ENCODE data around the gene PRPF19.
A peak's percentile ranks its signal among the peaks of the same experiment; 100 is the strongest.

The PRPF19 gene

DNA sequence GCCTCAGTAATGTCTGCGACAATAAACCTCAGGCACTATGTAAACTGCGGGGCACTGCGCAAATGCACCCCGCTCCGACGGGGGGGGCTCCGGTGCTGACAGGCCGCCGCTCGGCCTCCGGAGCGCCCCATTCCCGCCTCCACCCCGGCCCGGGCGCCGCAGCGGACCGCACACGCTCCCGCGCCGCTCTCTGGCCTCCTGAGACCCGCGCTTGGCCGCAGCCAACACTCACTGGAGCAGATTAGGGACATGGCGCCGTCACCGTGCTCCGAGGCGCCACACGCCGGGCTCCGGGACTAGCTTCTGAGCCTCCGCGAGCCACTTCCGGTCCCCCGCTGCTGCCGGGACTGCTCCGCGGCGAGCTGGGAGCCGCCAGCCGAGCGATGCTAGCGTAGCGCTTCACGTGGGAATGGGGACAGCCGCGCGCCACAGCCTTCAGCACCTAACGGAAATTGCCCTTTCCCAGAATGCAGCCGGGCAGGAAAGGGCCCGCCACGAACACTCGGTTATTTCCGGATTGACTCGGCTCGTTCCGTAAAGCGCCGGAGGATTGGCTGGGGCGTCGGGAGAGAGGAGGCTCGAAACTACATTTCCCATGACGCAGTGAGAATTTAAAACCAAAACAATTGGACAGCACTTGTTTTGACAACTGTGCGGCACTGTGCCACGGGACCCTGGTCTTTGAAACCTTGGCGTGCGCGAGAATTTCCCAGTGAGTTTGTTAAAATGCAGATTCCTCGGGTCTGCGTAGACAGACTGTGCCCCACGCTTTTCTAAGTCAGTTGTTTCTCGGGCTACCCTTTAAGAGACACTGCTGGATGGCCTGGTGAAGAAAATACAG, at the start of gene PRPF19:
Gene PRPF19 (minus strand): TSS at position 454 of the 841 bp plus-strand sequence. CDS start 203 bp downstream, at position 251.
- peaks cover 29% of the 10 kb centered on the region for H3K36me3 ChIP-seq (ENCODE audit: insufficient read depth, low read length)
- H3K4me1 ChIP-seq (ENCODE audit: insufficient read depth, low read length), result peaks cover 26% of the 10 kb centered on the region
- no peaks in the 10 kb centered on the region for H3K27me3 ChIP-seq (ENCODE audit: control insufficient read depth in 1 of 2, insufficient read depth in 2 of 2, low read length in 2 of 2)
- peak within 1 kb of the TSS; percentile 79 for H3K9ac ChIP-seq (ENCODE audit: low read length)
- peak within 1 kb of the TSS; percentile 98 for H3K27ac ChIP-seq (ENCODE audit: low read depth, low read length)
- H3K4me3 ChIP-seq (ENCODE audit: low read depth in 1 of 2, low read length in 2 of 2), result peak within 1 kb of the TSS; percentile 84 to 94
- no peaks in the 10 kb centered on the region for H3K9me3 ChIP-seq (ENCODE audit: low read length)

DNA sequence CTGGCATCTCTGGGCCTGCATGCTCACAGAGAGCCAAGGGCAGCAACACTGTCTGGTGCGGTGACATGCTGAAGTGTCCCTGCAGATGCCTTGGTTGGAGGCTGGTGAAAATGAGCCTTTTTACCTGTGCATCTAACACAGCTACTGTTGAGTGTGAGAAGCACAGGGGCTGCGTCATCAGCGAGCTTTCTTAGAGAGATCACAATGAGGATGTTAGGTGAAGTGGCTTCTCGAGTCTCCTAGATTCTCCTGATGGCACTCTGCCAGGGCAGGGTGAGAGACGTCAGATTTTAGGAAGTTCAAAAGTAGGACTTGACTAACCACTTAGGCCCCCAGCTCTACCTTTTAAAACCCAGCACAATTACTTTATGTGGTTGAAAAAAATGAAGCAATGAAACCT, 49.2 kb upstream of the PRPF19 start:
- no peak overlapping the region for H3K4me3 ChIP-seq (ENCODE audit: low read depth in 1 of 2, low read length in 2 of 2)
- no peak overlapping the region for H3K9ac ChIP-seq (ENCODE audit: low read length)
- H3K9me3 ChIP-seq (ENCODE audit: low read length), result no peaks in the 10 kb centered on the region
- H3K27me3 ChIP-seq (ENCODE audit: control insufficient read depth in 1 of 2, insufficient read depth in 2 of 2, low read length in 2 of 2), result no peaks in the 10 kb centered on the region
- H3K36me3 ChIP-seq (ENCODE audit: insufficient read depth, low read length), result no peaks in the 10 kb centered on the region
- no peak overlapping the region for H3K27ac ChIP-seq (ENCODE audit: low read depth, low read length)
- peaks cover 6% of the 10 kb centered on the region for H3K4me1 ChIP-seq (ENCODE audit: insufficient read depth, low read length)

DNA sequence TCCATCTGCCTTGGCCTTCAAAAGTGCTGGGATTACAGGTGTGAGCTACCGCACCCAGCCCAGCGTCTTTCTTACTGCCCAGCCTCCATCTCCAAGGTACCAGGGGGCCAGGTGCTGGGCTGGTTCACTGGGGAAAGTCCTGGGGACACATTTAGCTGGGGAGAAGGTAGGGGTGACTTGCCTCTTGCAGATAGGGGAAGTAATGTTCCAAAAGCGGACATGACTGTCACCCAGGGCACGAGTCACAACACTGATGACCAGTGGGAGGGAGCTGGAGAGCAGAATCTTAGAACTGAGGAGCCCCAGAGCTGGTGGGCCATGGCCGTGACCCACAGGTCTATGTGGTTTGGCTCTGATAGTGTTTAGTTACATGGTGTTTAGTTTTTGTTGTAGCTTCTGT, 48.0 kb upstream of the PRPF19 start:
- Histone ChIP-seq H3K9ac (ENCODE audit: low read length) (no peak overlapping the region), H3K4me1 (ENCODE audit: insufficient read depth, low read length) (peaks cover 13% of the 10 kb centered on the region), H3K27me3 (ENCODE audit: control insufficient read depth in 1 of 2, insufficient read depth in 2 of 2, low read length in 2 of 2) (no peaks in the 10 kb centered on the region), H3K36me3 (ENCODE audit: insufficient read depth, low read length) (no peaks in the 10 kb centered on the region), H3K27ac (ENCODE audit: low read depth, low read length) (no peak overlapping the region), H3K9me3 (ENCODE audit: low read length) (no peaks in the 10 kb centered on the region), H3K4me3 (ENCODE audit: low read depth in 1 of 2, low read length in 2 of 2) (no peak overlapping the region)

DNA sequence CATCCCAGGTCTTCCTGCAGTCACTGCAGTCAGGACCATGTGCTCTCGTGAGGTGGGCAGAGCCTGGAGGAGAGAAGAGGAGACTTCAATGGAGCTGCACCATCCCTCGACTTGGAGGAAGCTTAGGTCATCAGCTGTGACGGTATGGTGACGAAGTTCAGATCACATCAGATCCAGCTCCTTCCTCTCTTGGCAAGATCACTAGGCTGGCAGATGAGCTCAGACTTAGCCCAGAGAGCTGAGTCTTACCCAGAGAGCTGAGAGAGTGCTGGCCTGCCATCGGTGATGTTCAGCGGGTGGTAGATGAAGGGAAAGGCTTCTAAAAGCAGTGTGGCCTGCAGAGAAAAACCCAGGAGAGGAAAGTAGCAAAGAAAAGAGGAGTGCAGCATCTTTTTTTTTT, 47.4 kb upstream of the PRPF19 start:
- no peak overlapping the region for H3K27ac ChIP-seq (ENCODE audit: low read depth, low read length)

DNA sequence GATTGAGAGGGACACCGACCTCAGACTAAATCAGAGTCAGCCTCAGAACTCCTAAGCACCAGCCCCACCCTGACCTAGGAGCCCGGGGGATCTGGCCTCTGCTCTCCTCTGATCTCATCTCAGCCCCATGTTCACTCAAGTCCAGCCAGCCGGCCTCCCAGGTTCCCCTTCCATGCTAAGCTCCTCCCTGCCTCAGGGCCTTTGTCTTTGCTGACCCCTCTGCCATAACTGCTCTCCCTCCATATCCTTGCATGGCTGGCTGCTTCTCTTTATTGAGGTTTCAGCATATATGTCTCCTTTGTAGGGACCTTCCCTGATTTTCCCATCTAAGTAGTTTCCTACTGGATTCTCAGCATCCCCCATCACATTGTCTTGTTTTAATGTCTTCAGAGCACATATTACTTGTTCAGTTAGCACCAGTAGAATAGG, 46.4 kb upstream of the PRPF19 start:
- Histone ChIP-seq H3K36me3 (ENCODE audit: insufficient read depth, low read length) (no peaks in the 10 kb centered on the region), H3K27me3 (ENCODE audit: control insufficient read depth in 1 of 2, insufficient read depth in 2 of 2, low read length in 2 of 2) (no peaks in the 10 kb centered on the region), H3K27ac (ENCODE audit: low read depth, low read length) (peak overlapping the region; percentile 59), H3K4me3 (ENCODE audit: low read depth in 1 of 2, low read length in 2 of 2) (peak overlapping the region; percentile 62 to 80), H3K9me3 (ENCODE audit: low read length) (no peaks in the 10 kb centered on the region), H3K4me1 (ENCODE audit: insufficient read depth, low read length) (peaks cover 18% of the 10 kb centered on the region), H3K9ac (ENCODE audit: low read length) (peak overlapping the region; percentile 60)

More for the DNA sequence above, 47.4 kb upstream of the PRPF19 start:
- no peaks in the 10 kb centered on the region for H3K36me3 ChIP-seq (ENCODE audit: insufficient read depth, low read length)
- peaks cover 14% of the 10 kb centered on the region for H3K4me1 ChIP-seq (ENCODE audit: insufficient read depth, low read length)
- no peak overlapping the region for H3K9ac ChIP-seq (ENCODE audit: low read length)
- H3K9me3 ChIP-seq (ENCODE audit: low read length), result no peaks in the 10 kb centered on the region
- no peaks in the 10 kb centered on the region for H3K27me3 ChIP-seq (ENCODE audit: control insufficient read depth in 1 of 2, insufficient read depth in 2 of 2, low read length in 2 of 2)
- H3K4me3 ChIP-seq (ENCODE audit: low read depth in 1 of 2, low read length in 2 of 2), result no peak overlapping the region

DNA sequence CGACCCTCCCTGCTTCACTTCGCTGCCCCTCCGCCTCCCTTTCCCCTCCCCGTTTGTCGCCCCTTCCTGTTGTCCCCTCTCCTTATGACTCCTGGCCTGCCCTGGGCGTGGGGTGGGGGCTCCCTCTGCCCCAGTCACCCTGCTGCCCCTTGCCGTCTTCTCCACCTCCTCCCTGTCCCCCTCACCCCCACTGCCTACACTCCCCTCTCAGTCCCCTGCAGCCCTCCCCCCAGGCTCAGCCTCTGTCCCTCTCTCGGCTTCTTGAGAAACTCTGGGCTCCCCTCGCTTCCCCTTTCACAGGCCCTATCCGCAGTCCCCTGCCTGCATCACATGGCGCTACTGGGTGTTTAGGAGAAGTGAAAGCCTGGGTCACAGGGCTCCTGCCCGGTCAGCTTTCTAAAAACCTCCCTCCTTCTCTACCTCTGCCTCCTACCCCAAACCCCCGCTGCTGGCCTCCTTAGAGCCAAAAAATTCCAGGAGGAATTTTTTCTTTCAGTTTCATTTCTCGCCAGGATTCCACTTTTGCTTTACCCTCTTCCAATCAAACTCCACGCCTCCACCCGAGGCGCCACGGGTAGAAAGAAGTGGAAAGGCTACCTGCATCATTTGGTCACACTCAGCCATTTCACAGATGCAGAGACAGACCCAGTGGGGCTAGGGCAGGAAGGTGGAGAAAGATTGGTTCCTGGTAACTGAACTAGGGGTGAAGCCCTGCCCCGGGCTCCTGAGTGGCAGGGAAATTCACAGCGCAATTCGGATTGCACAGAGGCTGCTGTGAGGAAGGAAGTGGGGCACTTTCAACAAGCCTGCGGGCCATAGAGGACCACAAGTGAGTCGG, 45.7 kb upstream of the PRPF19 start, which contains the start of gene SLC15A3:
Gene SLC15A3 (minus strand): TSS at position 273 of the 838 bp plus-strand sequence. CDS start 625 bp downstream, outside the sequence.
- Histone ChIP-seq H3K27ac (ENCODE audit: low read depth, low read length) (peak within 1 kb of the TSS; percentile 59), H3K36me3 (ENCODE audit: insufficient read depth, low read length) (no peaks in the 10 kb centered on the region), H3K4me1 (ENCODE audit: insufficient read depth, low read length) (peaks cover 22% of the 10 kb centered on the region), H3K9me3 (ENCODE audit: low read length) (no peaks in the 10 kb centered on the region), H3K4me3 (ENCODE audit: low read depth in 1 of 2, low read length in 2 of 2) (peak within 1 kb of the TSS; percentile 64 to 80), H3K9ac (ENCODE audit: low read length) (peak within 1 kb of the TSS; percentile 60), H3K27me3 (ENCODE audit: control insufficient read depth in 1 of 2, insufficient read depth in 2 of 2, low read length in 2 of 2) (no peaks in the 10 kb centered on the region)

DNA sequence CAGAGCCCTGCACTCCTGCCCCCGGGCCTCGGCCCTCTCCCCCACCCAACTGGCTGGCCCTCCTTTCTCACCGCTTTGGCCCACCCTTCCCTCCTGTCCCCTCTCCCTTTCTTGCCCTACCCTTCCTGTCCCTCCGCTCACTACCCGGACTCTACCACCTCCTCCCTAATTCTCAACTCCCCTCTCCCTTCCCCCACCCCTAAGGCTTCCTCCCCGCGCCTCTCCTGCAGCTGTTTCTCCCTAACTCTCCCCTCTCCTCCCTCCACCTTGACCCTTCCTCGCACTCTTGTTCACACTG, 45.2 kb upstream of the PRPF19 start:
- H3K4me3 ChIP-seq (ENCODE audit: low read depth in 1 of 2, low read length in 2 of 2), result peak overlapping the region; percentile 47 to 80
- H3K27me3 ChIP-seq (ENCODE audit: control insufficient read depth in 1 of 2, insufficient read depth in 2 of 2, low read length in 2 of 2), result no peaks in the 10 kb centered on the region
- peak overlapping the region; percentile 60 for H3K9ac ChIP-seq (ENCODE audit: low read length)
- peaks cover 2% of the 10 kb centered on the region for H3K36me3 ChIP-seq (ENCODE audit: insufficient read depth, low read length)
- peaks cover 22% of the 10 kb centered on the region for H3K4me1 ChIP-seq (ENCODE audit: insufficient read depth, low read length)
- H3K27ac ChIP-seq (ENCODE audit: low read depth, low read length), result peak overlapping the region; percentile 59
- no peaks in the 10 kb centered on the region for H3K9me3 ChIP-seq (ENCODE audit: low read length)

DNA sequence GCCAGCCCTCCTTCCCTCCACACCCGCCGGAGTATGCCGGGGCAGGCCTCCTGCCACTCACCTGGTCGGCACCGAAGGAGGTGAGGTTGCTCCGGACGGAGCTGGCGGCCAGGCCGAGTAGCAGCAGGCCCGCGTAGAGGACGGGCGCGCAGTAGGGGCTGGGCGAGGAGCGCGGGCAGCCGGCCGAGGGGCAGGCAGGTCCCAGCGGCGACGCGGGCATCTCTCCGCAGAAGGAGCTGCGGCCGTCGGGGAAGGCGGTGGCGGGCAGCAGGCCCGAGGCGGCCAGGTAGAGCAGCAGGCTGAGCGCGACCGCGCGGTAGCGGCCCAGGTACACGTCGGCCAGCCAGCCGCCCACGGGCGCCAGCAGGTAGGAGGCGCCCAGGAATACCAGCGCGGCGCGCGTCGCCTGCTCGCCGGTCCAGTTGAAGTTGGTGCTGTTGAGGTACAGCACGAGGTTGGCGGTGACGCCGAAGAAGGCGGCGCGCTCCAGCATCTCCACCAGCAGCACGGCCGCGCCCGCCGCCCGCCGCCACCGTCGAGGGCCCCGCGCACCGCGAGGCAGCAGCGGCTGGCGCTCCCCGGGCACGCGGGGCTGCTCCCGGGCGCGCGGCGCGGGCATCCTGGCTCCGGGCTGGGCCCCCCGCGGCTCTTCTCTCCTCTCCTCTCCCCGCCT, 44.7 kb upstream of the PRPF19 start:
- Histone ChIP-seq H3K9me3 (ENCODE audit: low read length) (no peaks in the 10 kb centered on the region), H3K4me3 (ENCODE audit: low read depth in 1 of 2, low read length in 2 of 2) (peak overlapping the region; percentile 64 to 80), H3K27ac (ENCODE audit: low read depth, low read length) (peak overlapping the region; percentile 59), H3K27me3 (ENCODE audit: control insufficient read depth in 1 of 2, insufficient read depth in 2 of 2, low read length in 2 of 2) (no peaks in the 10 kb centered on the region), H3K4me1 (ENCODE audit: insufficient read depth, low read length) (peaks cover 22% of the 10 kb centered on the region), H3K9ac (ENCODE audit: low read length) (no peak overlapping the region), H3K36me3 (ENCODE audit: insufficient read depth, low read length) (peaks cover 6% of the 10 kb centered on the region)

DNA sequence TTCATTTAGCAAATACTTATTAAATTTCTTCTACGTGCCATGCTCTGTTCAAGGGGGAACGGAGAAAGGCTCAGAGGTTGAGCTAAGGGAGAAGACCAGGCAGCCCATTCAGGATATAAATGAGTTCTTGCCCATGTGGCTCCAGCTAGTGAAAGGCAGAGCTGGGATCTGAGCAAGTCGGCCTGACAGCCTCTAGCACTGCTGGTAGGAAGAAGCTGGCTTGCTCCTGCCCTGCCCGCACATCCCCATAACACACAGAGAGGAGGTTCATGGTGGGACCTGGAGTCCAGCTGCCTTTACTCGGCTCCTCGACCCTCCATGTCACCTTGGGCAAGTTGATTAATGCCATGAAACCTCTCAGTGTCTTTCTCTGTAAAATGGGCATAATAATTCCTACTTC, 43.6 kb upstream of the PRPF19 start:
- H3K4me3 ChIP-seq (ENCODE audit: low read depth in 1 of 2, low read length in 2 of 2), result peak overlapping the region; percentile 6 to 80
- no peak overlapping the region for H3K27ac ChIP-seq (ENCODE audit: low read depth, low read length)
- H3K9ac ChIP-seq (ENCODE audit: low read length), result no peak overlapping the region
- H3K9me3 ChIP-seq (ENCODE audit: low read length), result no peaks in the 10 kb centered on the region
- H3K27me3 ChIP-seq (ENCODE audit: control insufficient read depth in 1 of 2, insufficient read depth in 2 of 2, low read length in 2 of 2), result no peaks in the 10 kb centered on the region
- peaks cover 14% of the 10 kb centered on the region for H3K36me3 ChIP-seq (ENCODE audit: insufficient read depth, low read length)
- H3K4me1 ChIP-seq (ENCODE audit: insufficient read depth, low read length), result peaks cover 22% of the 10 kb centered on the region

DNA sequence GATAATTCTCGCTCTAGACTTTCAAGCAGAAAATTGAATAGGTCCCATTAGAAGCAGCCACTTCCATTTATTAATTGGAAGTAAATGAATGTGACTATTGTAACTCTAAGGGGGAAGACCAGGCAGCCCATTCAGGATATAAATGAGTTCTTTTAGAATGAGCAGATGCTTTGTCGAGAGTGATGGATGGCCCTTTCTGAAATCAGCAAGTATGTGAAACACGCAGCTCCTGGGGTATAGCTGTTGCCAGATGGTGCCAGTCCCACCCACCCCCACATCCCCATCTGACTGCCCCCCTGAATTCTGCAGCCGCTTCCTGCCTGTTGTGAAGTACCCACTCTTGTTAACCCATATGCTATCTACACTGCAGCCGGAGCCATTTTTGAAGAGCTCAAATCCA, 41.9 kb upstream of the PRPF19 start:
- H3K27ac ChIP-seq (ENCODE audit: low read depth, low read length), result no peak overlapping the region
- no peak overlapping the region for H3K4me3 ChIP-seq (ENCODE audit: low read depth in 1 of 2, low read length in 2 of 2)
- H3K9ac ChIP-seq (ENCODE audit: low read length), result no peak overlapping the region
- H3K9me3 ChIP-seq (ENCODE audit: low read length), result no peaks in the 10 kb centered on the region
- peaks cover 20% of the 10 kb centered on the region for H3K36me3 ChIP-seq (ENCODE audit: insufficient read depth, low read length)
- no peaks in the 10 kb centered on the region for H3K27me3 ChIP-seq (ENCODE audit: control insufficient read depth in 1 of 2, insufficient read depth in 2 of 2, low read length in 2 of 2)
- peaks cover 22% of the 10 kb centered on the region for H3K4me1 ChIP-seq (ENCODE audit: insufficient read depth, low read length)

DNA sequence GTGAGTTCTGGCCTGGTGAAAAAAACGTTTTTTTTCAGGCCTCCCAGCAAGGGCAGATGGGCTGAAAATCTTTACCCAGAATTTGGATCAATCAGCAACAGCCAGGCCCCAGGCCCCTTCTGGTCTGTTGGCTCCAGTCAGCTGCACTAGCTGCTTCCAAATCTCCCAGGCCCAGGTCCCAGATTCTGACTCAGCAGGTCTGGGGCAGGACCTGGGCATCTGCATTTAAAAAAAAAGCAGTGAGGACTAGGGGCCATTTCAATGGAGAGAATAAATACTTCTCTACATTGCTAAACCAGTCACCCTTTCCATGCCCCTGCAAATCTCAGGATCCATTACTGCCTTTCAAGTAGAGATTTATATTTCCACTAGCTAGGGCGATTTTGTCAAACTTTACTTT, 41.3 kb upstream of the PRPF19 start:
- no peaks in the 10 kb centered on the region for H3K27me3 ChIP-seq (ENCODE audit: control insufficient read depth in 1 of 2, insufficient read depth in 2 of 2, low read length in 2 of 2)
- peaks cover 19% of the 10 kb centered on the region for H3K4me1 ChIP-seq (ENCODE audit: insufficient read depth, low read length)
- no peaks in the 10 kb centered on the region for H3K9me3 ChIP-seq (ENCODE audit: low read length)
- H3K27ac ChIP-seq (ENCODE audit: low read depth, low read length), result no peak overlapping the region
- no peak overlapping the region for H3K9ac ChIP-seq (ENCODE audit: low read length)
- H3K36me3 ChIP-seq (ENCODE audit: insufficient read depth, low read length), result peaks cover 20% of the 10 kb centered on the region
- H3K4me3 ChIP-seq (ENCODE audit: low read depth in 1 of 2, low read length in 2 of 2), result no peak overlapping the region

Data from muscle layer of colon (tissue), 2 donors.